Measurements from ENCODE around the gene TRIM32.

GRCh38 chr9:116654059-116654355, 33.1 kb upstream of the TRIM32 start:
- TF ChIP-seq POLR2A (IDR thresholded peaks at IDR 0.05) (no peak), CTCF (IDR thresholded peaks at IDR 0.05) (no peak)

Data from adrenal gland (tissue), 5 donors.